ENCODE data around the gene SMYD5. TPM values are rescaled to one million over a fixed set of nuclear protein-coding genes. Genes with fewer than 3 reads are reported as not detected.

The SMYD5 gene
- total and polyA plus RNA-seq, 7 experiments from 2014 or later, result 25.1 to 76.2 (median 32.5) TPM

GRCh38 chr2:73212098-73212447, 2.0 kb upstream of the SMYD5 start:
- H3K4me3 ChIP-seq (ENCODE audit: low read length), result no peak overlapping the region
- no peak overlapping the region for H3K27ac ChIP-seq (ENCODE audit: low read depth, low read length)
- peaks cover 6 to 10% (median 9%) of the 10 kb centered on the region in 5 donors for H3K27me3 Mint-ChIP-seq
- ATAC-seq (no peak), DNase-seq (no peak)
- peak overlapping the region in 1 of 10 donors; percentile 97 for H3K4me3 Mint-ChIP-seq
- no peak overlapping the region for H3K27ac Mint-ChIP-seq
- peaks cover 16 to 41% (median 36%) of the 10 kb centered on the region in 7 donors for H3K4me1 Mint-ChIP-seq
- ChIA-PET POLR2A (interaction anchor here (1.9 to 2.9 kb wide), 3 partner anchors 22 to 141 kb away, joined by 5 to 34 read pairs (median 7); partner anchors contain the start of genes CCT7, PRADC1, RAB11FIP5 and SFXN5), CTCF (interaction anchor here (0.7 to 3.7 kb wide), 15 partner anchors 9 to 225 kb away, joined by 3 to 25 read pairs (median 4); no protein-coding TSS in a partner anchor)
- peaks cover 0 to 4% (median 0%) of the 10 kb centered on the region in 3 experiments for H3K36me3 ChIP-seq (ENCODE audit: control insufficient read depth in 2 of 3, insufficient read depth in 3 of 3, low read length in 3 of 3)
- H3K36me3 Mint-ChIP-seq, result peaks cover 0 to 1% (median 0%) of the 10 kb centered on the region in 5 donors
- intact Hi-C loops (cut with micrococcal nuclease), result loop anchor here (1.0 to 5.0 kb wide), 6 partner anchors 35 to 1745 kb away; partner anchors contain the start of gene POLE4 (in 1 of the 2)
- no peaks in the 10 kb centered on the region for H3K9me3 Mint-ChIP-seq
- H3K4me1 ChIP-seq (ENCODE audit: control insufficient read depth in 2 of 2, insufficient read depth in 2 of 2, low read length in 2 of 2), result peaks cover 14 to 18% of the 10 kb centered on the region in 2 donors
- H3K9me3 ChIP-seq (ENCODE audit: control insufficient read depth in 2 of 3, low read length in 3 of 3), result no peaks in the 10 kb centered on the region
- no peaks in the 10 kb centered on the region for H3K27me3 ChIP-seq (ENCODE audit: control insufficient read depth in 2 of 2, insufficient read depth in 2 of 2, low read length in 2 of 2)

DNA sequence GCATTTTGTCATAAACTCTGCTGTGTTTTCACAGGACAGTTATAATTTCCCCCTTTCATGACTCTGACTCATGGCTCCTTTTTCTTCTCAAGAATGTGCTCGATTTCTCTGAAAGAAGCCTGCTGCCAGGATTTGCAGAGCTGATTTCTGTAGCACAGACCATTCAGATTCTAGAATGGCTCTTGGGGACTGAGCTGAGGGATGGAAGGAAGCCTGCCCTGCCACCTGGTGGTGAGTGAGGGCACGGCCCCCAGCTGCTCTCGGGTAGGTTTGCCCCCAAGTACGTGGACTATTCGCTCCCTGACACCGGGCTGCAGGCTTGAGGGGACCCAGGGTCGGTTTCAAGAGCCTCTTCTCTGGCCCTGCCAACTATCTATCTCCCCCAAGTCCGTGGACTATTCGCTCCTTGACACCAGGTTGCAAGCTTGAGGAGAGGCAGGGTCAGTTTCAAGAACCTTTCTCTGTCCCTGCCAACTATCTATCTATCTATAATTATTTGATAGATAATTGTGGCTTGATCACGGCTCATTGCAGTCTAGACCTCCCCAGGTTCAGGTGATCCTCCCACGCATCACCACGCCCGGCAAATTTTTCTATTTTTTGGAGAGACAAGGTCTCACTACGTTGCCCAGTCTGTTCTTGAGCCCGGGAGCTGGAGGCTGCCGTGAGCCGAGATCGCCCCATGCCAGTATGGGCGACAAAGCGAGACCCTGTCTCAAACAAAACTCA, 1.4 kb upstream of the SMYD5 start:
- no peak overlapping the region for H3K4me3 ChIP-seq (ENCODE audit: low read length)
- ATAC-seq, result peak; percentile 76

GRCh38 chr2:73215254-73215653, 1.2 kb downstream of the SMYD5 start:
- POLR2A ChIA-PET, result interaction anchor here (0.5 to 1.1 kb wide), 5 partner anchors 14 to 1997 kb away, joined by 3 to 5 read pairs (median 3); partner anchors contain the start of genes CCT7 and PRADC1

More for the DNA sequence above, 1.4 kb upstream of the SMYD5 start:
- no peaks in the 10 kb centered on the region for H3K9me3 Mint-ChIP-seq
- no peaks in the 10 kb centered on the region for H3K9me3 ChIP-seq (ENCODE audit: control insufficient read depth in 2 of 3, low read length in 3 of 3)
- CTCF ChIA-PET, result interaction anchor here (0.6 to 3.7 kb wide), 21 partner anchors 8 to 1820 kb away, joined by 3 to 25 read pairs (median 3); partner anchors contain the start of genes NOTO and PRADC1
- H3K4me1 ChIP-seq (ENCODE audit: control insufficient read depth in 2 of 2, insufficient read depth in 2 of 2, low read length in 2 of 2), result peaks cover 14 to 18% of the 10 kb centered on the region in 2 donors
- DNase-seq, result peak; percentile 48 to 71 (median 64)
- H3K27me3 ChIP-seq (ENCODE audit: control insufficient read depth in 2 of 2, insufficient read depth in 2 of 2, low read length in 2 of 2), result no peaks in the 10 kb centered on the region
- peaks cover 4 to 8% (median 7%) of the 10 kb centered on the region in 5 donors for H3K27me3 Mint-ChIP-seq
- no peak overlapping the region for H3K27ac ChIP-seq (ENCODE audit: low read depth, low read length)
- H3K4me3 Mint-ChIP-seq, result peak overlapping the region in 8 of 10 donors; percentile 15 to 97 (median 62)
- POLR2A ChIA-PET, result interaction anchor here (0.6 to 2.9 kb wide), 4 partner anchors 10 to 141 kb away, joined by 3 to 34 read pairs (median 6); partner anchors contain the start of genes CCT7, NOTO, PRADC1 and RAB11FIP5
- peaks cover 0 to 1% (median 0%) of the 10 kb centered on the region in 5 donors for H3K36me3 Mint-ChIP-seq
- intact Hi-C loops (cut with micrococcal nuclease), result loop anchor here (1.0 to 5.0 kb wide), 6 partner anchors 35 to 1745 kb away; partner anchors contain the start of gene POLE4 (in 1 of the 2)
- H3K36me3 ChIP-seq (ENCODE audit: control insufficient read depth in 2 of 3, insufficient read depth in 3 of 3, low read length in 3 of 3), result peaks cover 0 to 4% (median 0%) of the 10 kb centered on the region in 3 experiments
- peaks cover 16 to 44% (median 36%) of the 10 kb centered on the region in 7 donors for H3K4me1 Mint-ChIP-seq
- H3K27ac Mint-ChIP-seq, result peak overlapping the region in 6 of 9 donors; percentile 40 to 98 (median 91)

GRCh38 chr2:73217160-73217559, 3.1 kb downstream of the SMYD5 start:
- intact Hi-C loops (cut with micrococcal nuclease), result no loop called here
- no peak for DNase-seq

More at GRCh38 chr2:73215254-73215653, 1.2 kb downstream of the SMYD5 start:
- intact Hi-C loops (cut with micrococcal nuclease), result loop anchor here in 1 of 2 donors (2.0 kb wide), 1 partner anchor 76 kb away; no protein-coding TSS in a partner anchor
- peaks cover 16 to 44% (median 37%) of the 10 kb centered on the region in 7 donors for H3K4me1 Mint-ChIP-seq
- no peak for ATAC-seq
- no peaks in the 10 kb centered on the region for H3K27me3 ChIP-seq (ENCODE audit: control insufficient read depth in 2 of 2, insufficient read depth in 2 of 2, low read length in 2 of 2)
- no peaks in the 10 kb centered on the region for H3K9me3 ChIP-seq (ENCODE audit: control insufficient read depth in 2 of 3, low read length in 3 of 3)
- peak overlapping the region; percentile 79 to 99 (median 94) for H3K4me3 Mint-ChIP-seq
- H3K9me3 Mint-ChIP-seq, result no peaks in the 10 kb centered on the region
- H3K4me1 ChIP-seq (ENCODE audit: control insufficient read depth in 2 of 2, insufficient read depth in 2 of 2, low read length in 2 of 2), result peaks cover 14 to 18% of the 10 kb centered on the region in 2 donors
- H3K27ac Mint-ChIP-seq, result peak overlapping the region; percentile 25 to 98 (median 91)
- H3K27me3 Mint-ChIP-seq, result no peaks in the 10 kb centered on the region
- CTCF ChIA-PET, result interaction anchor here (1.2 to 1.7 kb wide), 3 partner anchors 10 to 75 kb away, joined by 5 read pairs; no protein-coding TSS in a partner anchor
- H3K36me3 Mint-ChIP-seq, result peaks cover 0 to 5% (median 0%) of the 10 kb centered on the region in 5 donors
- peaks cover 0 to 30% (median 3%) of the 10 kb centered on the region in 3 experiments for H3K36me3 ChIP-seq (ENCODE audit: control insufficient read depth in 2 of 3, insufficient read depth in 3 of 3, low read length in 3 of 3)
- no peak for DNase-seq
- no peak overlapping the region for H3K27ac ChIP-seq (ENCODE audit: low read depth, low read length)
- H3K4me3 ChIP-seq (ENCODE audit: low read length), result no peak overlapping the region

DNA sequence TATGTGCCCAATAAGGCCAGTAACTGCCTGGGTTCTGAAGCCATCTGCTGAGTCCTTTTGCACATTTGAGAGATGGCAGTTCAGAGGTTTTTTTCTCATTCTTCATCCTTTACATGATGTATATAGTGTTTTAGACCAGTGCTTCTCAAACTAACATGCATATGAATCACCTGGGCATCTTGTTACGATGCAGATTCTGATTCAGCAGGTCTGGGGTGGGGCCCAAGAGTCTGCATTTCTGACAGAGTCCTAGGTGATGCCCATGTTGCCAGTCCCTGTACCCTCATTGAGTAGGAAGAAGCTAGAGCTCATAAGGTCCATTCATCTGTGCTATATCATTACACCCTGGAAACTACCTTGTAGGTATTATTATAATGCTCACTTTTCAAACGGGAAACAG, 3.8 kb downstream of the SMYD5 start:
- POLR2A ChIA-PET, result interaction anchor here (4.9 kb wide), 1 partner anchor 16 kb away, joined by 24 read pairs; the partner anchor contains the start of genes CCT7 and PRADC1
- intact Hi-C loops (cut with micrococcal nuclease), result no loop called here

More at GRCh38 chr2:73217160-73217559, 3.1 kb downstream of the SMYD5 start:
- H3K4me1 Mint-ChIP-seq, result peaks cover 16 to 44% (median 36%) of the 10 kb centered on the region in 7 donors
- H3K27ac Mint-ChIP-seq, result peak overlapping the region in 2 of 9 donors; percentile 17 to 32
- Histone ChIP-seq H3K36me3 (ENCODE audit: control insufficient read depth in 2 of 3, insufficient read depth in 3 of 3, low read length in 3 of 3) (peaks cover 0 to 49% (median 15%) of the 10 kb centered on the region in 3 experiments), H3K9me3 (ENCODE audit: control insufficient read depth in 2 of 3, low read length in 3 of 3) (no peaks in the 10 kb centered on the region), H3K4me3 (ENCODE audit: low read length) (no peak overlapping the region), H3K27ac (ENCODE audit: low read depth, low read length) (no peak overlapping the region), H3K4me1 (ENCODE audit: control insufficient read depth in 2 of 2, insufficient read depth in 2 of 2, low read length in 2 of 2) (peaks cover 14 to 18% of the 10 kb centered on the region in 2 donors), H3K27me3 (ENCODE audit: control insufficient read depth in 2 of 2, insufficient read depth in 2 of 2, low read length in 2 of 2) (no peaks in the 10 kb centered on the region)
- CTCF ChIA-PET, result no interaction called here
- peaks cover 1 to 21% (median 4%) of the 10 kb centered on the region in 5 donors for H3K36me3 Mint-ChIP-seq
- H3K27me3 Mint-ChIP-seq, result no peaks in the 10 kb centered on the region
- H3K9me3 Mint-ChIP-seq, result no peaks in the 10 kb centered on the region
- POLR2A ChIA-PET, result interaction anchor here (4.9 kb wide), 1 partner anchor 17 kb away, joined by 24 read pairs; the partner anchor contains the start of genes CCT7 and PRADC1
- no peak overlapping the region for H3K4me3 Mint-ChIP-seq
- no peak for ATAC-seq

DNA sequence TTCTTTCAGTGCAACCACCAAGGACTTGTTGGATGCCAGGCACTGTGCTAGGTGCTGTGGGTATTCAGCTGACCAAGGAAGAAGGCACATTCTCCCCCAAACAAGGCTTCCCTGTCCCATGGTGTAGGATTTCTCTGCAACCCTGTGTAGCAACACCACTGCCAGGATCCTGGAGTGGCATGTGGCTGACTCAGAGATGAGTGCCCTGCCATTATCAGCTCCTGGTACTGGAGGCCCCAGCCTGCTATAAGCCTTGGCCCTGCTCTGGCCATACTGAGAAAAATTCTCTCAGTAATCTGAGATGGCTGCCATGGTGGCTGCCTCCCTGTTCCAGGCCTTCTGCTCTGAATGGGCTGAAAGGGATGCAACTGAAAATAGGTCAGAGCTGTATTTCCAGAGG, 4.3 kb downstream of the SMYD5 start:
- no peak overlapping the region for H3K4me3 Mint-ChIP-seq
- H3K27ac Mint-ChIP-seq, result no peak overlapping the region
- H3K36me3 ChIP-seq (ENCODE audit: control insufficient read depth in 2 of 3, insufficient read depth in 3 of 3, low read length in 3 of 3), result peaks cover 0 to 60% (median 20%) of the 10 kb centered on the region in 3 experiments
- peaks cover 1 to 23% (median 5%) of the 10 kb centered on the region in 5 donors for H3K36me3 Mint-ChIP-seq
- ChIA-PET POLR2A (interaction anchor here (4.9 kb wide), 1 partner anchor 16 kb away, joined by 24 read pairs; the partner anchor contains the start of genes CCT7 and PRADC1), CTCF (no interaction called here)
- H3K4me1 Mint-ChIP-seq, result peaks cover 14 to 33% (median 26%) of the 10 kb centered on the region in 7 donors
- DNase-seq, result no peak
- no peak for ATAC-seq
- H3K4me3 ChIP-seq (ENCODE audit: low read length), result no peak overlapping the region
- H3K27me3 ChIP-seq (ENCODE audit: control insufficient read depth in 2 of 2, insufficient read depth in 2 of 2, low read length in 2 of 2), result no peaks in the 10 kb centered on the region
- H3K27me3 Mint-ChIP-seq, result no peaks in the 10 kb centered on the region
- peaks cover 5 to 7% of the 10 kb centered on the region in 2 donors for H3K4me1 ChIP-seq (ENCODE audit: control insufficient read depth in 2 of 2, insufficient read depth in 2 of 2, low read length in 2 of 2)
- intact Hi-C loops (cut with micrococcal nuclease), result no loop called here
- H3K27ac ChIP-seq (ENCODE audit: low read depth, low read length), result no peak overlapping the region
- no peaks in the 10 kb centered on the region for H3K9me3 Mint-ChIP-seq
- H3K9me3 ChIP-seq (ENCODE audit: control insufficient read depth in 2 of 3, low read length in 3 of 3), result no peaks in the 10 kb centered on the region

More for the DNA sequence above, 3.8 kb downstream of the SMYD5 start:
- H3K27me3 Mint-ChIP-seq, result no peaks in the 10 kb centered on the region
- H3K4me1 ChIP-seq (ENCODE audit: control insufficient read depth in 2 of 2, insufficient read depth in 2 of 2, low read length in 2 of 2), result peaks cover 10 to 11% of the 10 kb centered on the region in 2 donors
- peaks cover 0 to 56% (median 18%) of the 10 kb centered on the region in 3 experiments for H3K36me3 ChIP-seq (ENCODE audit: control insufficient read depth in 2 of 3, insufficient read depth in 3 of 3, low read length in 3 of 3)
- no peaks in the 10 kb centered on the region for H3K27me3 ChIP-seq (ENCODE audit: control insufficient read depth in 2 of 2, insufficient read depth in 2 of 2, low read length in 2 of 2)
- peak overlapping the region in 1 of 10 donors; percentile 38 for H3K4me3 Mint-ChIP-seq
- H3K27ac ChIP-seq (ENCODE audit: low read depth, low read length), result no peak overlapping the region
- CTCF ChIA-PET, result no interaction called here
- H3K9me3 Mint-ChIP-seq, result no peaks in the 10 kb centered on the region
- no peak for DNase-seq
- H3K9me3 ChIP-seq (ENCODE audit: control insufficient read depth in 2 of 3, low read length in 3 of 3), result no peaks in the 10 kb centered on the region
- H3K36me3 Mint-ChIP-seq, result peaks cover 1 to 23% (median 5%) of the 10 kb centered on the region in 5 donors
- no peak overlapping the region for H3K27ac Mint-ChIP-seq
- ATAC-seq, result no peak
- peaks cover 16 to 38% (median 31%) of the 10 kb centered on the region in 7 donors for H3K4me1 Mint-ChIP-seq
- H3K4me3 ChIP-seq (ENCODE audit: low read length), result no peak overlapping the region

All from naive thymus-derived CD4-positive, alpha-beta T cell (primary cell).